ENCODE measurements around the gene DNASE1L1. TPM values are rescaled to one million over a fixed set of nuclear protein-coding genes. Genes with fewer than 3 reads are reported as not detected.

DNASE1L1 gene
- total RNA-seq, 1 experiment from 2014 or later: 16.2 TPM

DNA sequence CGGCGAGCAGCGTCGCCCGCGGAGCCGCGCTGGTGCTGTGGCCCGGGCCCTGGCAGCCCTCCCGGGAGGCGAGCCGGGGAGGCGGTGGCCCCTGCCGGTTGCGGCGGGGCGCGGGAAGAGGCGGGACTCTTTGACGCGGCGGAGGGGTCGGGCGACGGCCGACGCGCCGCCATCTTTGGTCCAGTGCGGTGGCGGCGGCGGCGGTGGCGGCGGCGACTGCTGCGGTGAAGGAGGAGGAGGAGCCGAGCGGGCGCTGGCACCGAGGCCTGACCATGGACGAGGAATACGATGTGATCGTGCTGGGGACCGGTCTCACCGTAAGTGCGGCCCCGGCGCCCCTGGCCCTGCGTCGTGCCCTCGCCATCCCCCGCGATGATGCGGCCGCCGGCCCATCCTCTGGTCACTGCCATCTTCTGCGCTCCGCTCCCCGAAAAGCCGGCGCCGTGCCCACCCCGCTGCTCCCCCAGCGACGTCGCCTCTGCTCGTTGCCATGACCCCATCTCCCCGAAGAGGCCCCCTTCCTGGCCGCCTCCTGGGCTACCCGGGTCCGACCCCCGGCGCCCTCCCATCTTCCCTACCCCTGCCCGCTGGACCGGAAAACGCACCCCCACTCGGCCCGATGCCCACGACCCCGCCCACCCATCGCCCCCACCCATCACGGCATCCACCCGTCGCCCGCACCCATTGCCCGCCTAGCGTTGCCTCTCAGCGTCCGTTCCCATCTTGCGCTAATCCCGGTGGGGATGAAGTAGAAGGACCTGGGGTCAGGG lies 28.1 kb upstream of the DNASE1L1 start, which contains the start of gene GDI1:
Gene GDI1 (plus strand): TSS at position 172 of the 770 bp plus-strand sequence. CDS start 101 bp downstream, at position 273.
- H3K36me3 Mint-ChIP-seq: peaks cover 21% of the 10 kb centered on the region
- peak within 1 kb of the TSS; percentile 84 for H3K27ac Mint-ChIP-seq
- TF ChIP-seq, protein P1, sequence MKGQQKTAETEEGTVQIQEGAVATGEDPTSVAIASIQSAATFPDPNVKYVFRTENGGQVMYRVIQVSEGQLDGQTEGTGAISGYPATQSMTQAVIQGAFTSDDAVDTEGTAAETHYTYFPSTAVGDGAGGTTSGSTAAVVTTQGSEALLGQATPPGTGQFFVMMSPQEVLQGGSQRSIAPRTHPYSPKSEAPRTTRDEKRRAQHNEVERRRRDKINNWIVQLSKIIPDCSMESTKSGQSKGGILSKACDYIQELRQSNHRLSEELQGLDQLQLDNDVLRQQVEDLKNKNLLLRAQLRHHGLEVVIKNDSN (CRISPR knock-in tag; IDR thresholded peaks at IDR 0.05): no peak
- TF ChIP-seq, protein P2, sequence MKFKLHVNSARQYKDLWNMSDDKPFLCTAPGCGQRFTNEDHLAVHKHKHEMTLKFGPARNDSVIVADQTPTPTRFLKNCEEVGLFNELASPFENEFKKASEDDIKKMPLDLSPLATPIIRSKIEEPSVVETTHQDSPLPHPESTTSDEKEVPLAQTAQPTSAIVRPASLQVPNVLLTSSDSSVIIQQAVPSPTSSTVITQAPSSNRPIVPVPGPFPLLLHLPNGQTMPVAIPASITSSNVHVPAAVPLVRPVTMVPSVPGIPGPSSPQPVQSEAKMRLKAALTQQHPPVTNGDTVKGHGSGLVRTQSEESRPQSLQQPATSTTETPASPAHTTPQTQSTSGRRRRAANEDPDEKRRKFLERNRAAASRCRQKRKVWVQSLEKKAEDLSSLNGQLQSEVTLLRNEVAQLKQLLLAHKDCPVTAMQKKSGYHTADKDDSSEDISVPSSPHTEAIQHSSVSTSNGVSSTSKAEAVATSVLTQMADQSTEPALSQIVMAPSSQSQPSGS (CRISPR knock-in tag; IDR thresholded peaks at IDR 0.05; ENCODE audit: borderline replicate concordance, low read depth): no peak
- TF ChIP-seq, protein P3, sequence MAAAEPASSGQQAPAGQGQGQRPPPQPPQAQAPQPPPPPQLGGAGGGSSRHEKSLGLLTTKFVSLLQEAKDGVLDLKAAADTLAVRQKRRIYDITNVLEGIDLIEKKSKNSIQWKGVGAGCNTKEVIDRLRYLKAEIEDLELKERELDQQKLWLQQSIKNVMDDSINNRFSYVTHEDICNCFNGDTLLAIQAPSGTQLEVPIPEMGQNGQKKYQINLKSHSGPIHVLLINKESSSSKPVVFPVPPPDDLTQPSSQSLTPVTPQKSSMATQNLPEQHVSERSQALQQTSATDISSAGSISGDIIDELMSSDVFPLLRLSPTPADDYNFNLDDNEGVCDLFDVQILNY (CRISPR knock-in tag; IDR thresholded peaks at IDR 0.05): 0 out of 2 replicates have a peak, but pooled peaks have one; percentile 61
- TF ChIP-seq ARID4B (CRISPR knock-in tag; IDR thresholded peaks at IDR 0.05; ENCODE audit: borderline replicate concordance) (no peak), ZBTB21 (CRISPR knock-in tag; IDR thresholded peaks at IDR 0.05; ENCODE audit: borderline replicate concordance) (no peak), RELA (CRISPR knock-in tag; IDR thresholded peaks at IDR 0.05; ENCODE audit: borderline replicate concordance) (no peak), ZNF671 (CRISPR knock-in tag; IDR thresholded peaks at IDR 0.05) (no peak), GABPB1 (CRISPR knock-in tag; IDR thresholded peaks at IDR 0.05) (no peak), ZNF263 (CRISPR knock-in tag; IDR thresholded peaks at IDR 0.05; ENCODE audit: low read depth) (no peak), SP1 (CRISPR knock-in tag; conservative IDR thresholded peaks at IDR 0.05) (peak; percentile 66; the same call in 1 of the 2 replicates), FOXK1 (CRISPR knock-in tag; IDR thresholded peaks at IDR 0.05) (no peak), IRF2 (CRISPR knock-in tag; IDR thresholded peaks at IDR 0.05; ENCODE audit: borderline replicate concordance, low read depth) (no peak)
- TF ChIP-seq, protein P4, sequence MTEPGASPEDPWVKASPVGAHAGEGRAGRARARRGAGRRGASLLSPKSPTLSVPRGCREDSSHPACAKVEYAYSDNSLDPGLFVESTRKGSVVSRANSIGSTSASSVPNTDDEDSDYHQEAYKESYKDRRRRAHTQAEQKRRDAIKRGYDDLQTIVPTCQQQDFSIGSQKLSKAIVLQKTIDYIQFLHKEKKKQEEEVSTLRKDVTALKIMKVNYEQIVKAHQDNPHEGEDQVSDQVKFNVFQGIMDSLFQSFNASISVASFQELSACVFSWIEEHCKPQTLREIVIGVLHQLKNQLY (CRISPR knock-in tag; IDR thresholded peaks at IDR 0.05): no peak
- ChIA-PET POLR2A (no interaction called here), CTCF (no interaction called here)
- H3K4me1 Mint-ChIP-seq: peaks cover 12% of the 10 kb centered on the region
- DNase-seq (ENCODE audit: low spot score) (peak; percentile 38), ATAC-seq (peak; percentile 38)
- peak within 1 kb of the TSS; percentile 83 for H3K4me3 Mint-ChIP-seq
- H3K27me3 Mint-ChIP-seq (ENCODE audit: low read depth): no peaks in the 10 kb centered on the region
- no peaks in the 10 kb centered on the region for H3K9me3 Mint-ChIP-seq

- no peaks in the 10 kb centered on the region for H3K9me3 Mint-ChIP-seq
- peaks cover 16% of the 10 kb centered on the region for H3K36me3 Mint-ChIP-seq
- peak overlapping the region; percentile 80 for H3K4me3 Mint-ChIP-seq
- ChIA-PET CTCF (interaction anchor here (1.2 kb wide), 1 partner anchor 63 kb away, joined by 3 read pairs; no protein-coding TSS in a partner anchor), POLR2A (no interaction called here)
- H3K4me1 Mint-ChIP-seq: peaks cover 12% of the 10 kb centered on the region
- ATAC-seq: peak; percentile 69
- H3K27ac Mint-ChIP-seq: peak overlapping the region; percentile 84
- DNase-seq (ENCODE audit: low spot score): peak; percentile 53
- H3K27me3 Mint-ChIP-seq (ENCODE audit: low read depth): no peaks in the 10 kb centered on the region
- no peak for TF ChIP-seq GABPB1 (CRISPR knock-in tag; IDR thresholded peaks at IDR 0.05)
- no peak for TF ChIP-seq KAT7 (CRISPR knock-in tag; IDR thresholded peaks at IDR 0.05; ENCODE audit: borderline replicate concordance)
- TF ChIP-seq NFE2L1 (CRISPR knock-in tag; IDR thresholded peaks at IDR 0.05): no peak
- TF ChIP-seq ZNF317 (CRISPR knock-in tag; IDR thresholded peaks at IDR 0.05; ENCODE audit: borderline replicate concordance, low read depth): no peak
- TF ChIP-seq OVOL2 (CRISPR knock-in tag; IDR thresholded peaks at IDR 0.05; ENCODE audit: borderline replicate concordance): no peak
- no peak for TF ChIP-seq NR3C1 (CRISPR knock-in tag; conservative IDR thresholded peaks at IDR 0.05; ENCODE audit: low read depth)
- TF ChIP-seq, protein P5, sequence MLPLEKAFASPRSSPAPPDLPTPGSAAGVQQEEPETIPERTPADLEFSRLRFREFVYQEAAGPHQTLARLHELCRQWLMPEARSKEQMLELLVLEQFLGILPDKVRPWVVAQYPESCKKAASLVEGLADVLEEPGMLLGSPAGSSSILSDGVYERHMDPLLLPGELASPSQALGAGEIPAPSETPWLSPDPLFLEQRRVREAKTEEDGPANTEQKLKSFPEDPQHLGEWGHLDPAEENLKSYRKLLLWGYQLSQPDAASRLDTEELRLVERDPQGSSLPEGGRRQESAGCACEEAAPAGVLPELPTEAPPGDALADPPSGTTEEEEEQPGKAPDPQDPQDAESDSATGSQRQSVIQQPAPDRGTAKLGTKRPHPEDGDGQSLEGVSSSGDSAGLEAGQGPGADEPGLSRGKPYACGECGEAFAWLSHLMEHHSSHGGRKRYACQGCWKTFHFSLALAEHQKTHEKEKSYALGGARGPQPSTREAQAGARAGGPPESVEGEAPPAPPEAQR (CRISPR knock-in tag; IDR thresholded peaks at IDR 0.05): no peak
- TF ChIP-seq FOXP1 (CRISPR knock-in tag; IDR thresholded peaks at IDR 0.05; ENCODE audit: borderline replicate concordance): no peak
- TF ChIP-seq USF2 (CRISPR knock-in tag; IDR thresholded peaks at IDR 0.05): no peak
- no peak for TF ChIP-seq CBFB (CRISPR knock-in tag; IDR thresholded peaks at IDR 0.05; ENCODE audit: low read depth)
- TF ChIP-seq ZNF263 (CRISPR knock-in tag; IDR thresholded peaks at IDR 0.05; ENCODE audit: low read depth): no peak
Observed at GRCh38 chrX:154436374-154436982, 27.4 kb upstream of the DNASE1L1 start.

All from WTC11 (cell line).